Naive thymus-derived CD4-positive, alpha-beta T cell (primary cell): Measurements from ENCODE around the gene GABRE. TPM values are rescaled to one million over a fixed set of nuclear protein-coding genes. Genes with fewer than 3 reads are reported as not detected.

Experiments used
- microRNA-seq: library from miRNA; unstranded; fragments of <30 nt; microRNA quantifications from one replicate; pipeline ENCODE4 v1.2.0, GENCODE V29; 2022; ENCODE audit warnings: borderline microRNAs expressed
- polyA plus RNA-seq, 2 donors: library from polyadenylated mRNA; unstranded; fragments of 300-500 nt; fragmentation: Illumina TruSeq; gene quantifications; one replicate each; pipeline ENCODE4 v1.2.3, GENCODE V29; 2021
- total RNA-seq, 6 experiments: library from RNA in 5 of 6; stranded (reverse) in 5 of 6; gene quantifications; 1 replicate in 5 of 6; 2 replicates in 1 of 6; pipeline ENCODE4 v1.2.3 and lab custom pipeline; 2021 to 2026

GABRE gene
- total and polyA plus RNA-seq, 7 experiments from 2014 or later: not detected

Small RNA genes within 50 kb of the gene (microRNA-seq; reads per million reads assigned to microRNA genes)
- gene MIR224 (not detected), gene MIR452 (not detected)

Other genes with a start within 250 kb of the GABRE start
- not detected for gene CNGA2, start 239.9 kb downstream of the GABRE start, total RNA-seq
- gene CNGA2, start 239.9 kb downstream of the GABRE start, polyA plus RNA-seq: not detected
- gene MAGEA4, start 61.8 kb downstream of the GABRE start, total RNA-seq: not detected
- not detected for gene MAGEA4, start 61.8 kb downstream of the GABRE start, polyA plus RNA-seq
- gene MAGEA10, start 163.9 kb upstream of the GABRE start, total RNA-seq: not detected
- not detected for gene MAGEA10, start 163.9 kb upstream of the GABRE start, polyA plus RNA-seq